Globus pallidus (tissue), 1 donor: ENCODE data around the gene BAIAP2L2.
"Not testable (repeated sequence)": the region's sequence is repeated elsewhere in the genome, so short reads cannot be mapped to it uniquely, and the experiment has no call there.

ENCODE experiments used
- DNase-seq: peaks from one replicate; pipeline ENCODE4 v3.0.0-alpha.2; 2015; ENCODE audit warnings: low spot score

BAIAP2L2 gene

DNA sequence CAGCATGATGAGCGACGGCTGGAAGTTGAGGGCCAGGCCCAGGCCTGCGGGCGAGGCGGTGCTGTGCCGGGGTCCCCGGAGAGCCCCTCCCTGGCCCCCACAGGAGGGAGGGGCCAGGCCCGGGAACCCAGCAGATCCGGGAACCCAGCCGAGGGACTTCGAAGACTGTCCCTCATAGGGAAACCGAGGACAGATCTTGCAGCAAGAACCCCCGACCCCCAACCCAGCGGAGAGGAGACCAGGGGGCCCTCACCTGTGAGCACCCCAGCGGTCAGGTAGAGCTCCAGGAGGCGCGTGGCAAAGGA, 28.9 kb downstream of the BAIAP2L2 start:
- no peak for DNase-seq

DNA sequence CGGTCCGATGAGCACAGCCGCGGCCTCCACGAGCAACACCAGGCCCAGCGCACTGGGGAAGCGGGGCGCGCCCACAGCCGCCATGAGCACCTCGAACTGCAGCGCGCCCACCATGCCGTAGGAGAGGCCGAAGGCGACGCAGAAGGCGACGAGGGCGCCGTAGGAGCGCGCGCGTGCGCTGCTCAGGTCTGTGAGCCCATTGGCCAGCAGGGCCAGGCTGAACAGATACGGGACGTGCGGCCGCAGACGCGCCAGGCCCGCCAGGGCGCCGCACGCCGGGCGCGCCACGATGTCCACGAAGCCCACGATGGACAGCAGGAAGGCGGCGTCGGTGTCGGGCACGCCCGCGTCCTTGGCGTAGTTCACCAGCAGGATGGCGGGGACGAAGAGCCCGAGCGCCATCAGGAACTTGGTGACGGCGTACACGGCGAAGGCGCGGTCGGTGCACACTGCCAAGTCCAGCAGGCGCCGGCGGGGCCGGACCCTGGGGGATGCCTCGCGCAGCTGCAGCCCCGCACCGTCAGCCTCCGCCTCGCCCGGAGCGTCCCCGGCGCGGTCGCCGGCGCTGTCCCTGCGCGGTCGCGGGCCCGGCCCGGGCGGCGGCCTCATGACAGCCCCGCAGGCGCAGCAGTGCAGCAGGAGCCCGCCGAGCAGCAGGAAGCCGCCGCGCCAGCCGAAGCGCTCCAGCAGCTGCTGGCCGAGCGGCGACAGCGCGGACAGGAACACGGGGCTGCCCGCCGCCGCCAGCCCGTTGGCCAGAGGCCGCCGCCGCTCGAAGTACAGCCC, 29.4 kb downstream of the BAIAP2L2 start:
- DNase-seq = no peak

DNA sequence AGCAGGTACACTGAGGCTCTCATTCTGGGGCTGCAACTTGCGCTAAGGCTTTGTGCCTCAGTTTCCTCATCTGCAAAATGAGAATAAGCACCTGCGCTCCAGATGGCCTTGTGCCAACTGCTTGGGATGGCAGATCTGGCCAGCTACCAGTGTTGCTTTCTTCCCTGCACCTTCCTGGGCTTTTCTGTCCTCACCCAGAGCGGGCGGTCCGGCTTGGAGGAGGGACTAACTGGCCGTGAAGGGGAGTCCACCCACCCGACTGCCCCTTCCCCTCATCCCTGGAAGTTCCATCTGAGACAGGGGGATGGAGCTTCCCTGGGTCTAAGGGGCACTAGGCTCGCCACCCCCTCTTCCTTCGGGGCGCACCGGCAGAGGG, 30.0 kb downstream of the BAIAP2L2 start:
- no peak for DNase-seq

DNA sequence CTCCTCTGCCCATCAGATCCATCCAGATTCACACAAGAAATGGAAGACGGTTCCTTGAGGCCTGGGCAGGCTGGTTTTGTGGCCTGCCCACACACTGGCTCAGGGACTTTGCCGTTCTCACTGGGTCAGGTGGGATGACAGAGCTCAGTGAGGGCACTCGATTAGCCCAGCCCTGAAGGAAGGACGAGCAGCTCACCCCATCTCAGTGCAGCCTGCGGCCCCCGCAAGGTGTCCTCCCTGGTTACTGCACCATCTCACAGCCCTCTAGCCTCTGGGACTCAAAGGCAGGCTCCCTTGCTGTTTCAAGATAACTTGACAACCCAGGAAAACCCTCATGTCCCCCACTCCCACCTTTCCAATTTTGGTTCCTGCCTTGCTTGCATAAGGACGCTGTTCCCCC, 30.7 kb downstream of the BAIAP2L2 start:
- DNase-seq = no peak

DNA sequence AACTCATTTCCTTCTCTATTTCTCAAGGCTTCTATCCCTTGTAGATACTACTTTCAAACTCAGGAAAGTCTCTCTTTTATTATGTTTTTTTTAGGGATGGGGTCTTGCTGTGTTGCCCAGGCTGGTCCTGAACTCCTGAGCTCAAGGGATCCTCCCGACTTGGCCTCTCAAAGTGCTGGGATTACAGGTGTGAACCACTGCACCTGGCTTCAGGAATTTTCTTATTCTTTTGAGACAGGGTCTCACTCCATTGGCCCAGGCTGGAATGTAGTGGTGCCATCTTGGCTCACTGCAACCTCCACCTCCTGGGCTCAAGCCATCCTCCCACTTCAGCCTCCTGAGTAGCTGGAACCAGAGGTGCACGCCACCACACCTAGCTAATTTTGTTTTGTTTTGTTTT, 31.3 kb downstream of the BAIAP2L2 start:
- not testable (repeated sequence) for DNase-seq

DNA sequence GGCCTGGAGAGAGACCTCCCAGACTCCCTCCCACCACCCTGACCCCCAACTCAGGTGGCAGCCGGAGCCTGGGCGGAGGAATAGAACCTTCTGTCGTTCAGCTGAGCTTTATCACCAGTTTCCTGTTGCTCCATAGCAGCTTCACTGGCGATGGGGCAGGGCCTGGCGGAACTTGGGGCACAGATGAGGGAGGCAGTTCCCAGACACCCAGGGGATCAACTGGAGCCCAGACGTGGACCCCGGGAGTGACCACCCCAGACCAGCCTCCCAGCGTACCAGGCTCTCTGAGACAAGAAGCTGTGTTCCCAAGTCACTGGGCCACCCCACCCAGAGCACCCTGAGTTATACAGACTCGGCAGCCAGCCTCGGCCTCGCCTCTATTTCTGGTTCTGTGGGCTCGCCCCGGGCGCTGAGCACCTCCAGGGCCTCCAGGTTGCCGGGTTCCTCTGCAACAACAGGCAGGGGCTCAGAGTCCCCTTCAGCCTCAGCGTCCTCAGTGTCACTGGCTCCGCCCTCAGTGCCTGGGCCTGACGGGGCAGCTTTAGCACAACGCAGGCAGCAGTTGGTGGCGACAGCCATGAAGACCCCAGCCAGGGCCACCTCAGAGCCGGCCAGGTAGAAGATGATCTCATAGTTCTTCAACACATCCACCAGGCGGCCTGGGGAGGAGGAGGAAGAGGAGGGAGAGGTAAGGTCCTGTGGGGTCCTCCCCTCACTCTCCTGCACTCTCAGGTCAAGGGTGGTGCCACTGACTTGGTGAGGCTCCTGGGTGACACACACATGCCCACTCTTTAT, 32.2 kb downstream of the BAIAP2L2 start:
- no peak for DNase-seq

DNA sequence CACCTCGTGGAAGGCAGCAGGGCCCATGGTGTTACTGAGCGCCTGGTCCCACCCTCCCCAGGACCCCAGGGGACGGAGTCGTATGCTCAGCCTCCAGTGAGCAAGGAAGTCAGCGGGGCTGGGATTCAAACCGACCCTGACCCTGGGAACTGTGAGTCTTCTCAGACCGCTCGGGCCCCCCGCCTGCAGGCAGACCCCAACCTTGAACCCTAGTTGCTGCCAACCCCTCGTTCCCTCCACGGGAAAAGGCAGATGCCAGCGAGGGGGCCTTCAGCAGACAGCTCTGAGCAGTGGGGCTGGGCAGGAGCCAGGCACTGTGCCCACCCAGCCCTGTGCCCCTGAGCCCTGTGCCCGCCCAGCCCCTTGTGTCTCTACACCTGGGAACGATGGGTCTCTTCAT, 32.9 kb downstream of the BAIAP2L2 start:
- DNase-seq = no peak

DNA sequence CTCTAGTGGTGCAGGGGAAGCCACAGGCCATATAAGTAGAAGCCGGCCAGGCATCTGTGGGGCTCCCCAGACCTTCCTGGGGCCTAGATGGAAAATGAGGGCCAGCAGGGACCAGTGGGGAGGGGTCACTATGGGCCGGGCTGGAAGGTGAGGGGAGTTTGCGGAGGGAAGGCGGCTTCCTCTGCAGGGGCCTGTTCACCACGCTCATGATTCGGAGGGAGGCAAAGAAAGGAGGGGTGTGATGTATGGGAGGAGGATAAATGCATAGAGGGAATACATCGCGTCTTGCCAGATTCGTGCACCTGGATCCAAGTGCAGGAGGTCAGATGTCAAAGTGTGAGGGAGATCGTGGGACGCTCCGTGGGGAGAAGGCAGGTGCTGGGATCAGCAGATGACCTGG, 33.4 kb downstream of the BAIAP2L2 start:
- no peak for DNase-seq

DNA sequence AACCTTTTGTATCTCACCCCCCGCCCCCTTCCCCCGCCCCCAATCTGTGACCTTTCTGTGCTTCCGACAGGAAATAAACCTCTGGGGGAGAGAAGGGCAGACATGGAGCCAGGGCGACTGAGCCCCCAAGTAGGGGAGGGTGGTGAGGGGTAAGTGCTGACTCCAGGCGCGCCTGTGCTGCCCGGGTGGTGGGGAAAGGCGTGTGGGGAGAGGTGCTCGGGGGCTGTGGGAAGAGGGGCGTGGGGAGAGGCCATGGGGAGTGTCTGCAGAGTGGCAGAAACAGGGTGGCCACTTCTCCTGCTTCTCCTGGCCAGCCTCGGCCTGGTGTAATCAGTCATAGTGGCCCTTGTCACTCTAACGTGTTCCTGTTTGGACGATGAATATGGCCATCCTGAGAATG, 34.5 kb downstream of the BAIAP2L2 start:
- no peak for DNase-seq

DNA sequence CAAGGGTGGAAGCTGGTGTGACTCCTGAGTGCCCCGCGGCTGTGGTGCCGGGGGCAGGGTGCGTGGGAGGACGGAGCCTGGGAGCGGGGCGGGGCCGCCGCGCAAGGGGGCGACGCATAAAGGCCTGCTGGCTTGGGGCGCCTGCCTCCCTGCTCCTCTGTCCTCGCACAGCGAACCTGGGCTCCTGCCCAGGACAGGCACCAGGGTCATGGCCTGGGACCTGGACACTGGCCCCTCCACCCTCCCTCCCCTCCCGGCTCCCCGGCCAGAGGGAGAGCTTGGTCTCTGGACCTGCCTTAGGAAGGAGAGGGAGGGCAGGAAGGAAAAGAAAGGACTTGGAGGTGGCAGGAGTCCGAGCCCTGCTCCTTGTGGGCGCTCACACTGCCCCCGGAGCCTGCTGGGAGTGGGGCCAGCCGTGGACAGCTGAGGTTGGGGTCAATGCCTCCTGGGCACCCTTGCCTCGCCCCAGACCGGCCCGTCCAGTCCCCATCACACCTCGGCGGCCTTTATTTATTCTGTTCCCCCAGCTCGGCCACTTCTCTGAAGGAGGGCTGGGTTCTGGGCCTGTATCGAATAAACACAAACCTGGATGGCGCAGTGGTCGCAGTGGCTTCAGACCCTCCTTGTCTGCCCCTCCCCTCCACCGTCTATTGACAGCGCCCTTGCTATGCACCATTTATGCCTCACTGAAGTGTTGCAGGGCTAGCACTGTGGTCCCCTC, 35.2 kb downstream of the BAIAP2L2 start:
- DNase-seq = no peak

DNA sequence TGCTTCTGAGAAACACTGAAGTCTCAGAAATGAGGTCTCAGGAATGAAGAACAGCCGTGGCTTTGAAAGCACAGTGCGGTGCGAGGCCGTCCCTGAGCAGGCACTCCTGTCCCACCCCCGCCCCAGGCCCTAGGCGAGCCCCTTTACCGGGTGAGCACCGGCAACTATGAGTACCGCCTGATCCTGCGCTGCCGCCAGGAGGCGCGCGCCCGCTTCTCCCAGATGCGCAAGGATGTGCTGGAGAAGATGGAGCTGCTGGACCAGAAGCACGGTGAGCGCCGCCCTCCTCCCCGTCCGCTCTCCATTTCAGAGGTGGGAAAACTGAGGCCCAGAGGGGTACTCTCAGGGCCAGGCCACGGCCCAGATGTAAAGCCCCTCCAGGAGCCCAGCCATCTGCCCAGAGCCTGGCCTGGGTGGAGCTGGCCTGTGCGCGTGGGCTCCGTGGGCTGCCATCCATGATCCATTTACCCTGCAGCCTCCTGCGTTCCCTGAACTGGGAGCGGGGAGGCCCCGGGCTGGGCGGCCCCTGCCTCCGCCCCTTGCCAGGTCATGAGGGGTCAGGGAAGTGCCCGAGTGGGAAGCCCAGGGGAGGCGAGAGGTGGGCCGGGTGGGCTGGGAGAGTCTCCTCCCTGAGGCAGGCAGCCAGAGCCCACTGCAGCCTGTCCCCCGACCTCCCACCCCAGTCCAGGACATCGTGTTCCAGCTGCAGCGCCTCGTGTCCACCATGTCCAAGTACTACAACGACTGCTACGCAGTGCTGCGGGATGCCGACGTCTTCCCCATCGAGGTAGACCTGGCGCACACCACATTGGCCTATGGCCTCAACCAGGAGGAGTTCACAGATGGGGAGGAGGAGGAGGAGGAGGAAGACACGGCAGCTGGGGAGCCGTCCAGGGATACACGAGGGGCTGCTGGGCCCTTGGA, 36.0 kb downstream of the BAIAP2L2 start:
- DNase-seq = no peak

DNA sequence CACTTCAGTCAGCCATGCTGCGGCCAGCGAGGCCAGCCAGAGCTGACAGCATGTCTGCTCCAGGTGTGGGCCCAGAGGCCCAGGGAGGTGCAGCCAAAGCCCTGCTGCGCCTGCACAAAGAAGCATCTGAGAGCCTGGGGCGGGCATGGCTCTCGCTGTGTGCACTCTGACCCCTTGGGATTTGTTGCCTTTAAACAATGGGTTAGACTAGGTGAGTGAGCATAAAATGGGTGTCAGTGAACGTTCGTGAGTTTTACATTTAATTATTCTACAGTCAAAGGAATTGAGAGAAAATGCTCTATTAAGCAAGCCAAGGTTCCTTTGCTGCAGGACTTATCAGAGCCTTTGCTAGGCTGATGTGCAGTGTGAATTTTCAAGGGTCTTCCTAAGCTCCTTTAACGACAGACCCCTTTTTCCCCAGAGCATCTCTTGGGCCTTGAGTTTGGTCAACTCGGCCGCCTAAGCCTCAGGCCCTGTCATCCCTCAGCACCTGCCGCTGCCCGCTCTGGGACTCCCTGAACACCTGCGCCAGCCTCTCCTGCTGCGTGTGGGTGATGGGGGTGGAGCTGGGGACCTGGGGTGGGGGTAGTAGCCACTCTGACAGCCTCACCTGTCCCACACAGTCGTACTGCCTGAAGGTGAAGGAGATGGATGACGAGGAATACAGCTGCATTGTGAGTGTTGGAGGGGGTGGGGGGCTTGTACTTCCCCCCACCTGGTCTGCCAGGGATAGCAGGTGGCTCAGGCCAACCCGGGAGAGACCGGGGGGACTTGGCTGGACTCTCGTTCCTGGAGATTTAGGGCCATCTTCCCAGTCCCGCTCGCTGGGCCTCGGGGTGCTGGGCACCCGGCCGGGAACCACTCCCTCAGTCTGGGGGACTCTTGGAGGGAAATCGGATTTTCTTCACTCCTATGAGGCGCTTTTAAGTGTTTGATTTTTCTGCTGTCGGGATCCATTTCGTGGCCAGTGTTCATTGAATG, 37.0 kb downstream of the BAIAP2L2 start:
- no peak for DNase-seq

DNA sequence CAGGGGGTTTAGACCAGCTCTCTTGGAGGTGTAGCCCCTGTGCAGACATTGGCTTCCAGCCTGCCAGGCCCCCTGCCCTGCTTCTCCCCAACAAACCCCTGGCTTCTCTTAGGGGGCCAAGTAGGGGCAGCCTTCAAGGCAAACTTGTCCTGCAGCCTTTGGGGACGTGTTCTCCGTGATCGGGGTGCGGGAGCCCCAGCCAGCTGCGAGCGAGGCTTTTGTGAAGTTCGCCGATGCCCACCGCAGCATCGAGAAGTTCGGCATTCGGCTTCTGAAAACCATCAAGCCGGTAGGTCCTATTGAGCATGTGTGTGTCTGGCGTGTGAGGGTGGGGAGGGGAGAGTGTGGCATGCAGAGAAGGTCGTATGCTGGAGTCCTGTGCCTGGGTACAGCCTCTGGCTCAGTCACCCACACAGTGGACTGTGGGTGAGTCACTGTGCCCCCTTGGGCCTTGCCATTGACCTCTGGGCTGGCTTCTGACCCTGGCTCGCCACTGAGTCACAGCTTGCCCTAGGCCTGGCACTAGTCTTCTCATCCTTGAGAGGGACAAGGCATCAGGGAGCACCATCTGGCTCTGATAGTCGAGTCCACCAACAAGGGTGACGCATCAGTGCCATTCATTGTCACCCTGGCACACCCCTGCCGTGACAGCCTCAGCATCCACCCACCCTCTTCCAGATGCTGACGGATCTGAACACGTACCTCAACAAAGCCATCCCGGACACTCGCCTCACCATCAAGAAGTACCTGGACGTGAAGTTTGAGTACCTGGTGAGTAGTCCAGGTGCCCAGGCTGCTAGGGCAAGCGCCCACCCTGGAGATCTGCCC, 37.9 kb downstream of the BAIAP2L2 start:
- no peak for DNase-seq

DNA sequence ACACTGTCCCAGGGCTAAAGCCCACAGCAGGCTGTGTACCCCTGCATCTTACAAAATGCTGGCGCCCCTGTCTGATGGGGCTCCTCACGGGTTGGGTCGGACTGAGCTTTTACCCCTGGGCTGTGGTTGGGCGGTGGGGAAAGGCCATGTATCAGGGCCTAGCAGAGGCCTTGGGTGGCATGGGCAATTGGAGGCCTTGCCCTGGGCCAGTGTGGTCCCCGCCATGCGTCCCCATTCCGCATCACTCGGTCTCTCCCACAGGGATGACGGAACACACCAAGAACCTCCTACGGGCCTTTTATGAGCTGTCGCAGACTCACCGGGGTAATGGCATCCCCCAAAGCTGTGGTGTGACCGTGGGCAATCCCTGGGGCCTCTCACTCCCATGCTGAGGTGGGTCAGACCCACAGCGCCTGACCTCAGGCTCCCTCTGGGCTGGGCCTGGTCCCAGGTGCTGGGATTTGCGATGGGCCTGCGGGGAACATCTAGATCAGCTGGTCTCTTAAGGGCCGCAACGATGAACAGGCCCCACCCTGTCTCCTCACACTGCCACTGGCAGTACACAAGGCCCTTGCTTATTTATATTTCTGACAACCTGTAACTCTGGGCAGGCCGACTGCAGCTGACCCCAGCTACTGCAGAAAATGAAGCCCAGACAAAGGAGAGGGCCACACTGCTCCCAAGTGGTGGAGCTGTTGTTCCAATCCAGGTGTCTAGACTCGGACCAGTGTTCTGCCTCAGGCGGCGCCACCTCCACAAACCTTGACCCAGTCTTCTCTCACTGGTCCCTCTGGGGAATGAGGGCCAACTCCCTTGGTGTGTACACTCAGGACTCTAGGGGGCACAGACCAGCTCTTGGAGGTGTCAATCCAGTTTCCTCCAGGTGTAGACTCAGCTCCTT, 38.8 kb downstream of the BAIAP2L2 start:
- no peak for DNase-seq

DNA sequence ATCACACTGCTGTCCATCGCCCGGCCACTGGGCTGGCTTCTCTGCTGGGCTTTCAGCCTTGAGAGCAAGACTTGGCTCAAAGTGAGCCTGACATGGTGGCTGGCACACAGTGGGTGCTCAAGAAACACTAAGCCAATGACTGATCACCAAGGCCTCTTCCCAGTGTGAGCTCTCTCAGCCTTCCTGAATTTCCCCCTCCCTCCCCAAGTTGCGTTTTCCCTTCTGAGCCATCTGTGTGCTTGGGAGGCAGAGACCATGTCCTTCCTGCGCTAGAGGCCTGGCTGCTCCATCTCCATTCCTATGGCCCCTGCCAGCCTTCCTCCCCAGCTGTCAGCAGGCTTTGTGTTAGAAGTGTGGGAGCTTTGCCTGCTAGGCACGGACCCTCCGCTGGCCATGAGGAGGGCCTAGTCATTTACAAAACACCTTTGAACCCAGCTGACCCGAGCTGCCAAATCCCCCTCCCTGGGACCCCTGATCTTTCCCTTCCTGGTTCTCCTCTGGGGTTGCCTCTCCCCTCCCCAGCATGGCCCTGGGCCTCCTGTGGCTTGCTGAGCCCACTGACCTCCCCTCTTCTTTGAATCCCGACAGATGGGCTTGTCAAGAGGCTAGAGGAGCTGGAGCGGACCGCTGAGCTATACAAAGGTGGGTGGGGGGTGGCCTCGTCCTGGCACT, 40.1 kb downstream of the BAIAP2L2 start:
- DNase-seq = no peak

DNA sequence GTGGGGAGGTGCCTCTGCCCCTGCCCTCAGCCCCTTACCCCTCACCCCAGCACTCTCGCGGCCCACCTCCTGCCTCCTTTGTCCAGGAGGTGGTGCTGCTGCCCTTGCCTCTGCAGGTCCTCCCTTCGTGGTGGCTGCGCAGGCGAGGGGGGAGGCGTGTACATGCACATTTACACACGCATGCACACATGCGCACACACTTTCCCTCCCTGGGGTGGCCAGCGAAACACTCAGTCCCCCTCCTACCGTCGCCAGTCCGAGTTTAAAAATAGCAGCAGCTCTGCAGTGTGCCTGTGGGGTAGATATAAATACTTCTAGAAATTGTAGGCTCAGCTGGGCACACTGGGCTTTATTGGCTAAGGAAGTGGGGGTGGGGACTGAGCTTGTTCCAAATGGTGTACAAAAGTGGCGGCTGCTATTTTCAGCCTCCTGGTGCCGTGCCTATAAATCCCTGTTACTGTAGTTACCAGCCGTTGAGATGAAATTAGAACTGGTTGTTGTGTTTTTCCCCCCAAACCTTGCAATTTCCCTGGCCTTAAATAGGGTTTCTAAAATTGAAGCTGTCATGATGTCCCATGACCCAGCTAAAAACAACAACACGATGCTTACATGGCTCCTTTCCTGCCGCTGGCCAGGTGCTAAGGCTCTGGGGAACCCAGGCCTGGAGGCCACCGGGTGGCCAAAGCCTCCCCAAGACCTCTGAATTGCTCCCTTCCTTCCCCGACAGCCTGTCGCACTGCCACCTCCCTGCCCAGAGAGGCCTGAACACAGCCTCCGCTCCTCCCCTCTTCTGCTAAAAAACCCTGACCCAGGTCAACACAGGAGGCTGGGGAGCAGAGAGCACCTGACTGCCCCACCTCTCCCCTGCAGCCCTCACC, 40.9 kb downstream of the BAIAP2L2 start:
- peak; percentile 89 for DNase-seq
